Mammary microvascular endothelial cell (primary cell): ENCODE data around the gene OPHN1. TPM values are rescaled to one million over a fixed set of nuclear protein-coding genes. Genes with fewer than 3 reads are reported as not detected.

Source experiments
- total RNA-seq: library from RNA; depleted of rRNA; stranded (reverse); fragments of >200 nt; gene quantifications from 2 replicates; pipeline ENCODE4 v1.2.3, GENCODE V29; 2015

Gene OPHN1
- total RNA-seq: 4.2 and 4.3 TPM in 2 replicates

GRCh38 chrX:68433155-68433980 lies at the start of gene OPHN1:
Gene OPHN1 (minus strand): TSS chrX:68433495. CDS start chrX:68433020, 475 bp downstream.

Other genes starting within 250 kb of the OPHN1 start
- gene YIPF6, start 65.6 kb upstream of the OPHN1 start, total RNA-seq: 12.5 and 12.9 TPM in 2 replicates
- 13.9 and 16.6 TPM in 2 replicates for gene STARD8, start 214.2 kb upstream of the OPHN1 start, total RNA-seq